Stomach smooth muscle (tissue), 2 donors: Measurements from ENCODE around the gene SCN3A.

Experiments used
- H3K27ac ChIP-seq: one replicate; pipeline ENCODE4 v1.7.0; 2013; ENCODE audit warnings: mild to moderate bottlenecking, low read length, inconsistent platforms
- H3K27me3 ChIP-seq, 2 donors: one replicate each; pipeline ENCODE4 v1.7.0; 2013; ENCODE audit warnings: low read length in 2 of 2; ENCODE audit not compliant: insufficient read depth in 2 of 2, control insufficient read depth in 1 of 2
- H3K36me3 ChIP-seq, 2 donors: one replicate each; pipeline ENCODE4 v1.7.0; 2013; ENCODE audit warnings: low read length in 2 of 2; ENCODE audit not compliant: control insufficient read depth in 2 of 2, insufficient read depth in 2 of 2
- H3K4me1 ChIP-seq: one replicate; pipeline ENCODE4 v1.7.0; 2013; ENCODE audit warnings: low read length; ENCODE audit not compliant: control insufficient read depth, insufficient read depth
- H3K4me3 ChIP-seq, 2 donors: one replicate each; pipeline ENCODE4 v1.7.0; 2013; ENCODE audit warnings: low read length in 2 of 2
- H3K9ac ChIP-seq, 2 donors: one replicate each; pipeline ENCODE4 v1.7.0; 2013; ENCODE audit warnings: low read length in 2 of 2, mild to moderate bottlenecking in 1 of 2
- H3K9me3 ChIP-seq, 2 donors: one replicate each; pipeline ENCODE4 v1.7.0; 2013; ENCODE audit warnings: low read length in 2 of 2; ENCODE audit not compliant: control insufficient read depth in 2 of 2
- donor health status: healthy.
- donor health status: Pancreatic carcinoma.

Gene SCN3A

GRCh38 chr2:165057931-165058330, 145.9 kb downstream of the SCN3A start:
- Histone ChIP-seq H3K4me3 (no peak overlapping the region), H3K9ac (no peak overlapping the region), H3K36me3 (no peaks in the 10 kb centered on the region), H3K27me3 (no peaks in the 10 kb centered on the region), H3K27ac (no peak overlapping the region), H3K9me3 (no peaks in the 10 kb centered on the region), H3K4me1 (no peaks in the 10 kb centered on the region)

DNA sequence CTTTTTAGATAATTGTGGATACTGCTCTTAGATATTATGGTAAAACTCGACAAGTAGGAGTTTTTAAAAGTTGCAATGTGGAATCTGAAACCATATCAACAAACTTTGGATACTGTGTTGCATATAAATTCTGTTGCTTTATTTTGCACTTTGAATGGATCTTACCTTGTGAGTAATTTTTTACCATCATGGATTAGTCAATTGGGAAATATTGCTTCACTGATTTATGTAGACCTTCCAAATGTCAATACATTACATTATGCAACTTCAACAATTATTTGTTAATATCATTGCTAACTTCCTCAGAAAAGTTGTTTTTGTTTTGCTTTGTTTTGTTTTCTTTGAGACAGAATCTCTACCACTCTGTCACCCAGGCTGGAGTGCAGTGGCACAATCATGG, 146.5 kb downstream of the SCN3A start:
- Histone ChIP-seq H3K27me3 (no peaks in the 10 kb centered on the region), H3K9me3 (no peaks in the 10 kb centered on the region), H3K9ac (no peak overlapping the region), H3K36me3 (no peaks in the 10 kb centered on the region), H3K4me1 (no peaks in the 10 kb centered on the region), H3K4me3 (no peak overlapping the region), H3K27ac (no peak overlapping the region)

DNA sequence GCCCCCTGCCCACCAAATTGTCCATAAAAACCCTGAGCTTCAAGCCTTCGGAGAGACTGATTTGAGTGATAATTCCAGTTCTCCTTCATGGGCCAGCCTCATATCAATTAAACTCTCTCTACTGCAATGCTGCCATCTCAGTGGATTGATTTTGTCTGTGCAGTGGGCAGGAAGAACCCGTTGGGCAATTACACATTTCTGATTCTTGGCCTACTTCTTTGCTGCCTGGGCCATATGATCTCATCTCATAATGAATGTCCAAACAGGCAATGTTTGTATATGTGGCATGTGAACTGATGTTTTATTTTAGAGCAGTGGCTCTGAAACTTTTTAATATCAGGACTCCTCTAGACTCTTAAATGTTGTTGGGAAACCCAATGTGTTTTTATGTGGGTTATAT, 147.3 kb downstream of the SCN3A start:
- Histone ChIP-seq H3K4me3 (no peak overlapping the region), H3K27ac (no peak overlapping the region), H3K27me3 (no peaks in the 10 kb centered on the region), H3K4me1 (no peaks in the 10 kb centered on the region), H3K9ac (no peak overlapping the region), H3K9me3 (no peaks in the 10 kb centered on the region), H3K36me3 (no peaks in the 10 kb centered on the region)

GRCh38 chr2:165055082-165055851, 148.6 kb downstream of the SCN3A start:
- Histone ChIP-seq H3K9ac (no peak overlapping the region), H3K9me3 (no peaks in the 10 kb centered on the region), H3K27ac (no peak overlapping the region), H3K36me3 (no peaks in the 10 kb centered on the region), H3K4me3 (no peak overlapping the region), H3K27me3 (no peaks in the 10 kb centered on the region), H3K4me1 (no peaks in the 10 kb centered on the region)

GRCh38 chr2:165054652-165055051, 149.2 kb downstream of the SCN3A start:
- no peak overlapping the region for H3K9ac ChIP-seq
- no peak overlapping the region for H3K4me3 ChIP-seq
- H3K36me3 ChIP-seq, result no peaks in the 10 kb centered on the region
- H3K9me3 ChIP-seq, result no peaks in the 10 kb centered on the region
- no peak overlapping the region for H3K27ac ChIP-seq
- H3K4me1 ChIP-seq, result no peaks in the 10 kb centered on the region
- no peaks in the 10 kb centered on the region for H3K27me3 ChIP-seq

DNA sequence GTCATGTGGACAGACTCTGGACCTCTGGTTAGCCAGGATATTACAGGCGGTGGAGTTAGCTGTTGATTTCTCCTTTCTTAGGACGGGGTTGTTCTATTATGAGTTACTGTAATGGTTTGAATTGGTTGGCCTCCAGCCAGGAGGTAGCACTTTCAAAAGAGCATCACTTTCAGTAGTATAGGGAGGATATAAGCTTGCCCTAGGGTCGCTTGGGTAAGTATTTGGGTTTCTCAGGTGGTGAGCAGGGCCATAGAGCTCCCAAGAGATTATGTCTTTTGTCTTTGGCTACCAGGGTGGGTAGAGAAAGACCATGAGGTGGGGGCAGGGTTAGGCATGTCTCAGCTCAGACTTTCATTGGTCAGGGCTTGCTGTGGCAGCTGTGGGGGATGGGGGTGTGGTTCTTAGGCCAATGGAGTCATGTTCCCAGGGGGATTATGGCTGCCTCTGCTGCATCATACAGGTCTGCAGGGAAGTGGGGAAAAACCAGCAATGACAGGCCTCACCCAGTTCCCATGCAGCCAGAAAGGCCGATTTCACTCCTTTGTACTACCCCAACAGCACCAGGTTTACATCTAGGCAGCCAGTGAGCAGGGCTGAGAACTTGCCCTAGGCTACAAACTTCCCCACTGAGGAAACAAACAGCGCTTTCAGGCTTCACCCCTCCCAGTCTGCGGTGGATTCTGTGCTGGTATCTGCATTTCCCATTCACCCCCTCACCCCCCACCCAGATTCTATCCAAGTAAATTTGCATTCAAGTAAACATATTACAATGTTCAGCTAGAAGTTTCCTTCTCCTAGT, 159.1 kb downstream of the SCN3A start:
- no peaks in the 10 kb centered on the region for H3K4me1 ChIP-seq
- no peak overlapping the region for H3K9ac ChIP-seq
- no peak overlapping the region for H3K4me3 ChIP-seq
- H3K36me3 ChIP-seq, result no peaks in the 10 kb centered on the region
- H3K27me3 ChIP-seq, result no peaks in the 10 kb centered on the region
- H3K9me3 ChIP-seq, result peaks cover 0 to 3% of the 10 kb centered on the region in 2 donors
- H3K27ac ChIP-seq, result no peak overlapping the region
